ENCODE data around the gene MAEA. TPM values are rescaled to one million over a fixed set of nuclear protein-coding genes. Genes with fewer than 3 reads are reported as not detected.

The MAEA gene
- polyA plus RNA-seq, 2 of the 4 experiments (the other 2 are of a cell fraction), result 46.1 to 58.4 TPM

DNA sequence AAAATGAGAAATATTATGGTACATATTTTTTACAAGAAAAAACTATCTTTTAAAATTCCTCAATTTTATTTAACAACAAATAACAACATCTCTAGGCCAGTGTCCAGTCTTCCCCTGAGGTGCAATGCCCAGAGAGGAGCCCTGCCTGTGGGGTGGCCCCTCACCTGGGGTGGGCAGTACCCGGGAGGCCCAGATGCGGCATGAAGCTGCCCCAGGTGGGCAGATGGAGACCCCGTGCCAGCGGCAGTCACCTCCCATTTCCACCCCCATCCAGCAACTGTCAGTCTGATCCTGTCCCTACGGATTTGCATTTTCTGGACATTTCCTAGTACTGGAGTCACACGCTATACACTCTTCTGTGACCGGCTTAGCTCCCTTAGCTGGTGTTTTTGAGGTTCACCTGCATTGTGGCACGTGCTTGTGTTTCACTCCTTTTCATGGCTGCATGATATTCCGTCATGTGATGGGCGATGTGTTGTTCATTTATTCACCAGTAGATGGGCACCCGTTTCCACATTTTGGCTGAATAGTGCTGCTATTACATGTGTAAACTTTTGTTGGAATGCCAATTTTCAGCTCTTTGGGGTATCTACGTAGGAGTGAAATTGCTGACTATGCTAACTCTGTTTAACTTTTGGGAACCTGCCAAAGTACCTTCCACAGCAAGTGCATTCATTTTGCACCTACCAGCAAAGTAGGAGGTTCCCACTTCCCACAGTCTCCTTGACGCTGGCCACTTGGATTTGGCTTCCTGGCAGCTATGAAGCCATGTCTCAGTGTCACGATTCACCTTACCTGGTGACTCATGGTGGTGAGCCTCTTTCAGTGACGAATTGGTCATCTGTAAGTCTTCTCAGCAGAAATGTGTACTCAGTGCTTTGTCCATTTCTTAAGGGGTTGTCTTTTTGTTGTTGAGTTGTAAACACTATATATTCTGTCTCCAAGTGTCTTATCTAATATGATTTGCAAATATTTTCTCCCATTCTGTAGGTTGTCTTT, 11.7 kb upstream of the MAEA start:
- WGBS (ENCODE audit: missing lambda C conversion rate), result 45% methylated on average over 15 of the region's 15 CpGs
- POLR2A ChIA-PET, result no interaction called here
- CTCF ChIA-PET, result interaction anchor here (1.3 kb wide), 1 partner anchor 10 kb away, joined by 5 read pairs; no protein-coding TSS in a partner anchor

DNA sequence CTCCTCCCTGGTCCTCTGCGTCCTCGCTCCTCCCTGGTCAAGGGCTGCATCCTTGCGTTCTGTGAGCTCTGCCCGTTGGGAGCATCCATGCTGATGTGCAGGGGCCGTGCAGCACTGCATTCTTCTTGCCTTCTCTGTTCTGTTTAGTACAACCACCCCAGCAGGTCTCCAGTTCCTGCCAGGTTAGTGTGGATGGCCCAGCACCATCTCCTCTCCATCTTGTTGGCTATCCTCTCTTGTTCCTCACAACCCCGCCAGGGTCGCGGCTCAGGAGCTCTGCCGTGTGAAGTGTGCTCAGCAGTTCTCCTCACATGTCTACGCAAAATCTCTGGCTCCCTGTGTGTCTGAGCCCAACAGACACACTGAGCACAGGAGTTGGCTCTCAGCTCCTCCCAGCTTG, 10.4 kb upstream of the MAEA start:
- H3K4me2 ChIP-seq, result no peak overlapping the region
- FAIRE-seq, result no peak
- ChIA-PET POLR2A (no interaction called here), CTCF (no interaction called here)
- no peaks in the 10 kb centered on the region for H3K9me3 ChIP-seq
- no peak for DNase-seq (ENCODE audit: low read depth in 1 of 2, low spot score in 1 of 2)
- no peak overlapping the region for H3K27ac ChIP-seq
- H3K4me1 ChIP-seq, result no peaks in the 10 kb centered on the region
- 57% methylated on average over 10 of the region's 10 CpGs for WGBS (ENCODE audit: missing lambda C conversion rate)
- ATAC-seq, result no peak
- no peak overlapping the region for H3K4me3 ChIP-seq
- TF ChIP-seq EHMT2 (IDR thresholded peaks at IDR 0.05; ENCODE audit: low read depth), result no peak
- TF ChIP-seq, protein P1, sequence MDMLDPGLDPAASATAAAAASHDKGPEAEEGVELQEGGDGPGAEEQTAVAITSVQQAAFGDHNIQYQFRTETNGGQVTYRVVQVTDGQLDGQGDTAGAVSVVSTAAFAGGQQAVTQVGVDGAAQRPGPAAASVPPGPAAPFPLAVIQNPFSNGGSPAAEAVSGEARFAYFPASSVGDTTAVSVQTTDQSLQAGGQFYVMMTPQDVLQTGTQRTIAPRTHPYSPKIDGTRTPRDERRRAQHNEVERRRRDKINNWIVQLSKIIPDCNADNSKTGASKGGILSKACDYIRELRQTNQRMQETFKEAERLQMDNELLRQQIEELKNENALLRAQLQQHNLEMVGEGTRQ (IDR thresholded peaks at IDR 0.05), result no peak
- TF ChIP-seq ZNF302 (CRISPR knock-in tag; IDR thresholded peaks at IDR 0.05), result no peak
- no peak for TF ChIP-seq RARB (CRISPR knock-in tag; IDR thresholded peaks at IDR 0.05)
- TF ChIP-seq FOSL2 (IDR thresholded peaks at IDR 0.05), result no peak
- TF ChIP-seq FOSL2 (CRISPR knock-in tag; IDR thresholded peaks at IDR 0.05), result no peak
- no peak for TF ChIP-seq HEYL (CRISPR knock-in tag; IDR thresholded peaks at IDR 0.05)
- no peak for TF ChIP-seq FOSB (CRISPR knock-in tag; IDR thresholded peaks at IDR 0.05)
- no peak for TF ChIP-seq HOXB5 (CRISPR knock-in tag; IDR thresholded peaks at IDR 0.05)
- no peak for TF ChIP-seq NR3C1 (IDR thresholded peaks at IDR 0.05)
- no peak for TF ChIP-seq MYC (IDR thresholded peaks at IDR 0.05; ENCODE audit: borderline replicate concordance, low read length)
- no peak for TF ChIP-seq KDM1A (IDR thresholded peaks at IDR 0.05; ENCODE audit: low read depth)
- no peak for TF ChIP-seq EHF (CRISPR knock-in tag; IDR thresholded peaks at IDR 0.05)
- TF ChIP-seq, protein P2, sequence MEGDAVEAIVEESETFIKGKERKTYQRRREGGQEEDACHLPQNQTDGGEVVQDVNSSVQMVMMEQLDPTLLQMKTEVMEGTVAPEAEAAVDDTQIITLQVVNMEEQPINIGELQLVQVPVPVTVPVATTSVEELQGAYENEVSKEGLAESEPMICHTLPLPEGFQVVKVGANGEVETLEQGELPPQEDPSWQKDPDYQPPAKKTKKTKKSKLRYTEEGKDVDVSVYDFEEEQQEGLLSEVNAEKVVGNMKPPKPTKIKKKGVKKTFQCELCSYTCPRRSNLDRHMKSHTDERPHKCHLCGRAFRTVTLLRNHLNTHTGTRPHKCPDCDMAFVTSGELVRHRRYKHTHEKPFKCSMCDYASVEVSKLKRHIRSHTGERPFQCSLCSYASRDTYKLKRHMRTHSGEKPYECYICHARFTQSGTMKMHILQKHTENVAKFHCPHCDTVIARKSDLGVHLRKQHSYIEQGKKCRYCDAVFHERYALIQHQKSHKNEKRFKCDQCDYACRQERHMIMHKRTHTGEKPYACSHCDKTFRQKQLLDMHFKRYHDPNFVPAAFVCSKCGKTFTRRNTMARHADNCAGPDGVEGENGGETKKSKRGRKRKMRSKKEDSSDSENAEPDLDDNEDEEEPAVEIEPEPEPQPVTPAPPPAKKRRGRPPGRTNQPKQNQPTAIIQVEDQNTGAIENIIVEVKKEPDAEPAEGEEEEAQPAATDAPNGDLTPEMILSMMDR (IDR thresholded peaks at IDR 0.05), result no peak
- no peak for TF ChIP-seq PHF8 (IDR thresholded peaks at IDR 0.05; ENCODE audit: borderline replicate concordance, low read depth)
- TF ChIP-seq SMC3 (IDR thresholded peaks at IDR 0.05), result no peak
- TF ChIP-seq CHD2 (IDR thresholded peaks at IDR 0.05; ENCODE audit: low read length, partially characterized antibody), result no peak
- TF ChIP-seq CBX8 (IDR thresholded peaks at IDR 0.05), result no peak

More for the DNA sequence above, 11.7 kb upstream of the MAEA start:
- Histone ChIP-seq H3K27ac (no peak overlapping the region), H3K4me3 (no peak overlapping the region), H3K4me2 (no peak overlapping the region), H3K9me3 (no peaks in the 10 kb centered on the region), H3K4me1 (no peaks in the 10 kb centered on the region)
- ATAC-seq (peak in 1 of 2 experiments; percentile 59; a peak in 2 of 6 replicates), DNase-seq (ENCODE audit: low read depth in 1 of 2, low spot score in 1 of 2) (peak; percentile 18 to 38), FAIRE-seq (no peak)
- TF ChIP-seq RARB (CRISPR knock-in tag; IDR thresholded peaks at IDR 0.05) (no peak), RAD21 (conservative IDR thresholded peaks at IDR 0.05 in 1 of 2, IDR thresholded peaks at IDR 0.05 in 1 of 2) (0 out of 5 replicates have a peak, but pooled peaks of 1 of the 2 experiments have one; percentile 6), TFCP2L1 (CRISPR knock-in tag; IDR thresholded peaks at IDR 0.05) (no peak), MAFK (IDR thresholded peaks at IDR 0.05; ENCODE audit: partially characterized antibody) (peak; percentile 87), FOSL2 (IDR thresholded peaks at IDR 0.05) (no peak), FOSL2 (CRISPR knock-in tag; IDR thresholded peaks at IDR 0.05) (peak; percentile 48)

All from A549 (cell line).